HEK293T (cell line): ENCODE measurements around the gene LRRC28.

ENCODE experiments used
- CTCF ChIA-PET: fragments of 350-600 bp; formaldehyde crosslinking; extraction: SDS; loops from one replicate; lab custom pipeline; 2021; ENCODE audit warnings: antibody characterized with exemption, inconsistent platforms; lab: Yijun Ruan, JAX
- POLR2A ChIA-PET: fragments of 350-600 bp; formaldehyde crosslinking; extraction: SDS; loops from one replicate; lab custom pipeline; 2020; ENCODE audit warnings: antibody characterized with exemption, inconsistent platforms; lab: Yijun Ruan, JAX
- DNase-seq: peaks from one replicate; pipeline ENCODE4 v3.0.0; 2012; ENCODE audit warnings: mixed read lengths; ENCODE audit errors: extremely low spot score
- ARNT ChIP-seq: fragments of 450-650 bp; IDR thresholded peaks from 2 replicates; pipeline ENCODE4 v1.6.1; 2017; ENCODE audit warnings: mild to moderate bottlenecking
- BHLHE40 ChIP-seq: fragments of 450-650 bp; IDR thresholded peaks from 2 replicates; pipeline ENCODE4 v1.6.1; 2016; ENCODE audit warnings: mild to moderate bottlenecking, moderate library complexity, borderline replicate concordance
- CTBP1 ChIP-seq: fragments of 450-650 bp; IDR thresholded peaks from 2 replicates; pipeline ENCODE4 v1.6.1; 2016; ENCODE audit warnings: borderline replicate concordance
- ELF4 ChIP-seq: fragments of 450-650 bp; IDR thresholded peaks from 2 replicates; pipeline ENCODE4 v1.6.1; 2017; ENCODE audit warnings: antibody characterized with exemption
- FOXA1 ChIP-seq: fragments of 450-650 bp; IDR thresholded peaks from 2 replicates; pipeline ENCODE4 v1.6.1; 2016; ENCODE audit warnings: mild to moderate bottlenecking
- FOXK2 ChIP-seq: fragments of 450-650 bp; IDR thresholded peaks from 2 replicates; pipeline ENCODE4 v1.6.1; 2016; ENCODE audit warnings: mild to moderate bottlenecking
- FOXM1 ChIP-seq: fragments of 450-650 bp; IDR thresholded peaks from 2 replicates; pipeline ENCODE4 v1.6.1; 2017; ENCODE audit warnings: mild to moderate bottlenecking, borderline replicate concordance
- HDGF ChIP-seq: fragments of 450-650 bp; IDR thresholded peaks from 2 replicates; pipeline ENCODE4 v1.6.1; 2017; ENCODE audit warnings: antibody characterized with exemption, borderline replicate concordance
- L3MBTL2 ChIP-seq: fragments of 450-650 bp; conservative IDR thresholded peaks from 2 replicates; pipeline ENCODE4 v1.6.1; 2016; ENCODE audit warnings: mild to moderate bottlenecking
- LEF1 ChIP-seq: fragments of 450-650 bp; IDR thresholded peaks from 2 replicates; pipeline ENCODE4 v1.6.1; 2017; ENCODE audit warnings: mild to moderate bottlenecking, borderline replicate concordance
- NFRKB ChIP-seq: fragments of 450-650 bp; IDR thresholded peaks from 2 replicates; pipeline ENCODE4 v1.6.1; 2016; ENCODE audit warnings: mild to moderate bottlenecking, moderate library complexity
- PKNOX1 ChIP-seq: fragments of 450-650 bp; IDR thresholded peaks from 2 replicates; pipeline ENCODE4 v1.6.1; 2016
- SP1 ChIP-seq: fragments of 450-650 bp; IDR thresholded peaks from 2 replicates; pipeline ENCODE4 v1.6.1; 2017
- SUZ12 ChIP-seq: fragments of 450-650 bp; IDR thresholded peaks from 2 replicates; pipeline ENCODE4 v1.6.1; 2016; ENCODE audit warnings: mild to moderate bottlenecking
- TARDBP ChIP-seq: fragments of 450-650 bp; IDR thresholded peaks from 2 replicates; pipeline ENCODE4 v1.6.1; 2016
- ZNF384 ChIP-seq: fragments of 450-650 bp; IDR thresholded peaks from 2 replicates; pipeline ENCODE4 v1.6.1; 2016

The LRRC28 gene

GRCh38 chr15:99385865-99386264, 134.6 kb downstream of the LRRC28 start:
- ChIA-PET CTCF (interaction anchor here (0.8 to 2.0 kb wide), 8 partner anchors 23 to 318 kb away, joined by 3 to 8 read pairs (median 4); no protein-coding TSS in a partner anchor), POLR2A (no interaction called here)
- DNase-seq: no peak
- TF ChIP-seq ARNT (no peak), CTBP1 (no peak), PKNOX1 (no peak), SUZ12 (no peak), L3MBTL2 (no peak), FOXM1 (no peak), LEF1 (no peak), BHLHE40 (no peak), NFRKB (no peak), FOXA1 (no peak), ZNF384 (no peak), SP1 (no peak), TARDBP (no peak), HDGF (no peak), ELF4 (no peak), FOXK2 (no peak)

GRCh38 chr15:99386391-99386790, 135.1 kb downstream of the LRRC28 start:
- DNase-seq: no peak
- TF ChIP-seq CTBP1: no peak
- TF ChIP-seq HDGF: no peak
- no peak for TF ChIP-seq NFRKB
- no peak for TF ChIP-seq L3MBTL2
- no peak for TF ChIP-seq FOXK2
- TF ChIP-seq ARNT: no peak
- no peak for TF ChIP-seq LEF1
- no peak for TF ChIP-seq SP1
- no peak for TF ChIP-seq ZNF384
- no peak for TF ChIP-seq ELF4
- no peak for TF ChIP-seq BHLHE40
- POLR2A ChIA-PET: no interaction called here
- CTCF ChIA-PET: interaction anchor here (1.1 kb wide), 1 partner anchor 300 kb away, joined by 3 read pairs; no protein-coding TSS in a partner anchor

GRCh38 chr15:99387421-99388168, 136.3 kb downstream of the LRRC28 start:
- TF ChIP-seq ZNF384 (no peak), HDGF (no peak), FOXM1 (no peak), CTBP1 (no peak), LEF1 (no peak), ARNT (no peak), TARDBP (no peak), FOXA1 (no peak)
- ChIA-PET POLR2A (no interaction called here), CTCF (no interaction called here)
- no peak for DNase-seq

GRCh38 chr15:99390667-99391066, 139.4 kb downstream of the LRRC28 start:
- TF ChIP-seq TARDBP (no peak), NFRKB (no peak), HDGF (no peak), FOXM1 (no peak), L3MBTL2 (no peak), PKNOX1 (no peak), BHLHE40 (no peak), ELF4 (no peak), FOXA1 (no peak), FOXK2 (no peak), LEF1 (no peak), ZNF384 (no peak), CTBP1 (no peak), ARNT (no peak), SP1 (no peak), SUZ12 (no peak)
- ChIA-PET CTCF (interaction anchor here (1.6 kb wide), 1 partner anchor 314 kb away, joined by 5 read pairs; no protein-coding TSS in a partner anchor), POLR2A (no interaction called here)
- no peak for DNase-seq

GRCh38 chr15:99393641-99394040, 142.4 kb downstream of the LRRC28 start:
- ChIA-PET POLR2A (no interaction called here), CTCF (interaction anchor here (0.7 kb wide), 1 partner anchor 125 kb away, joined by 4 read pairs; no protein-coding TSS in a partner anchor)
- DNase-seq: no peak
- no peak for TF ChIP-seq BHLHE40
- no peak for TF ChIP-seq L3MBTL2
- no peak for TF ChIP-seq SP1
- no peak for TF ChIP-seq CTBP1
- no peak for TF ChIP-seq TARDBP
- no peak for TF ChIP-seq SUZ12
- TF ChIP-seq ARNT: no peak
- TF ChIP-seq FOXM1: no peak
- TF ChIP-seq ELF4: no peak

- ChIA-PET CTCF (no interaction called here), POLR2A (no interaction called here)
- no peak for TF ChIP-seq HDGF
- DNase-seq: no peak
Measured at GRCh38 chr15:99396375-99396774, 145.1 kb downstream of the LRRC28 start.

GRCh38 chr15:99399061-99399460, 147.8 kb downstream of the LRRC28 start:
- ChIA-PET CTCF (no interaction called here), POLR2A (no interaction called here)
- TF ChIP-seq FOXM1: no peak
- no peak for TF ChIP-seq SP1
- no peak for TF ChIP-seq ELF4
- no peak for TF ChIP-seq FOXK2
- TF ChIP-seq CTBP1: no peak
- TF ChIP-seq ARNT: no peak
- TF ChIP-seq LEF1: no peak
- TF ChIP-seq TARDBP: no peak
- no peak for TF ChIP-seq L3MBTL2
- TF ChIP-seq PKNOX1: no peak
- no peak for TF ChIP-seq BHLHE40
- no peak for DNase-seq
